Activated CD4-positive, alpha-beta memory T cell treated with anti-CD3 and anti-CD28 coated beads, Interleukin-2, amount 10 ng/mL, durations not matched to agents 7 days and 5 days (primary cell): ENCODE data around the gene MBNL1. TPM values are rescaled to one million over a fixed set of nuclear protein-coding genes. Genes with fewer than 3 reads are reported as not detected.
A peak's percentile ranks its signal among the peaks of the same experiment; 100 is the strongest.

Experiments
- CTCF ChIA-PET: fragments of 350-600 bp; sonication (Branson Sonifier 250); formaldehyde crosslinking; loops from one replicate; lab custom pipeline; 2021; ENCODE audit warnings: antibody characterized with exemption, inconsistent platforms; lab: Charles Lee
- POLR2A ChIA-PET: fragments of 350-600 bp; sonication (Branson Sonifier 250); formaldehyde crosslinking; loops from one replicate; lab custom pipeline; 2021; ENCODE audit warnings: antibody characterized with exemption; lab: Charles Lee
- DNase-seq: peaks from one replicate; pipeline ENCODE4 v3.0.0-alpha.2; 2020
- H3K27ac Mint-ChIP-seq: one replicate; pipeline ENCODE4 v1.8.0; 2021; ENCODE audit warnings: mild to moderate bottlenecking, mixed read lengths
- H3K27me3 Mint-ChIP-seq: one replicate; pipeline ENCODE4 v1.8.0; 2021; ENCODE audit warnings: mixed read lengths
- H3K36me3 Mint-ChIP-seq: one replicate; pipeline ENCODE4 v1.8.0; 2021; ENCODE audit warnings: low read depth, mixed read lengths
- H3K4me1 Mint-ChIP-seq: one replicate; pipeline ENCODE4 v1.8.0; 2021; ENCODE audit warnings: mixed read lengths
- H3K4me3 Mint-ChIP-seq: one replicate; pipeline ENCODE4 v1.8.0; 2021; ENCODE audit warnings: mild to moderate bottlenecking, mixed read lengths
- H3K9me3 Mint-ChIP-seq: one replicate; pipeline ENCODE4 v1.8.0; 2021; ENCODE audit warnings: mixed read lengths
- total RNA-seq, 2 experiments: library from RNA; stranded (reverse); gene quantifications; one replicate each; pipeline ENCODE4 v1.2.3, GENCODE V29; 2021

Gene MBNL1
- total RNA-seq, 2 experiments from 2014 or later, result 289 to 305 TPM

DNA sequence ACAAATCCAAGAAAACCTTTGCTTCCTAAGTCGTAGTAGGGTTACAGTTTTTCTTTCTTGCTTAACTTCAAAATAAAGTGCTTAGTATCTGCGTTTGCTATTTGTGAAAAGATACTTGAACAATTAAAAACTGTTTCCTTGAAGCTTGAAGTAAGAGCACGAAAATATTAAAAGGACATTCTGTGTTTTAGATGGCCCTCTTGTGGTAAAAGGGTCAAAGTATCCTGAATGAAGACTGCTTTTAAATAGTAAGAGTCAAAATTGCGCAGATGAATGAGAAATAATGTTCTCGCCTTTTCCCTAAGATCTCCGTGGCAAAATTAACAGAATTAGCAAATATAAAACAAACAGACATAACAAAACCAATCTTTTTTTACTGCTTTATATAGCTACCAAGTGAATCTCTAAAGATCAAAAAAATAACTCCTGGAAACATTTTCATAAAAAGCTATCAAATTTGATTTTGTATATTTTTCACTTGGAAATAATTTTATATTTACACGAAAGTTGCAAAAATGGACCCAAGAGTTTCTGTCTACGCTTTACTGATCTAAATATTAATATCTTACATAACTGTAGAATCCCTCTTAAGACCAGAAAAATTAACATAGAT, 175.4 kb downstream of the MBNL1 start:
- ChIA-PET CTCF (interaction anchor here (0.6 to 3.8 kb wide), 4 partner anchors 11 to 1978 kb away, joined by 3 to 20 read pairs (median 6); no protein-coding TSS in a partner anchor), POLR2A (interaction anchor here (1.1 to 1.6 kb wide), 4 partner anchors 142 to 260 kb away, joined by 3 to 5 read pairs (median 3); partner anchors contain the start of gene MBNL1)
- Mint-ChIP-seq H3K9me3 (no peaks in the 10 kb centered on the region), H3K4me1 (peaks cover 53% of the 10 kb centered on the region), H3K27me3 (no peaks in the 10 kb centered on the region), H3K36me3 (peaks cover 38% of the 10 kb centered on the region), H3K4me3 (no peak overlapping the region), H3K27ac (no peak overlapping the region)
- no peak for DNase-seq

DNA sequence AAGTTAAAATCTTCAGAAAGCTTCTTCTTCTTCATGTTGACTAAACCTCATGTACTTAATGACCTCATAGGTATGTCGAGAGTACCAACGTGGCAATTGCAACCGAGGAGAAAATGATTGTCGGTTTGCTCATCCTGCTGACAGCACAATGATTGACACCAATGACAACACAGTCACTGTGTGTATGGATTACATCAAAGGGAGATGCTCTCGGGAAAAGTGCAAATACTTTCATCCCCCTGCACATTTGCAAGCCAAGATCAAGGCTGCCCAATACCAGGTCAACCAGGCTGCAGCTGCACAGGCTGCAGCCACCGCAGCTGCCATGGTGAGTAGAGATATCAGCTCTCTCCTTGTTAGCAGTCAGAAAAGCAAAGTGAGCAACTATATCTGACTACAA, 176.5 kb downstream of the MBNL1 start:
- peaks cover 47% of the 10 kb centered on the region for H3K4me1 Mint-ChIP-seq
- H3K9me3 Mint-ChIP-seq, result no peaks in the 10 kb centered on the region
- DNase-seq, result no peak
- H3K4me3 Mint-ChIP-seq, result no peak overlapping the region
- H3K27me3 Mint-ChIP-seq, result no peaks in the 10 kb centered on the region
- peaks cover 30% of the 10 kb centered on the region for H3K36me3 Mint-ChIP-seq
- CTCF ChIA-PET, result interaction anchor here (3.8 kb wide), 1 partner anchor 373 kb away, joined by 20 read pairs; no protein-coding TSS in a partner anchor
- POLR2A ChIA-PET, result interaction anchor here (1.6 kb wide), 1 partner anchor 261 kb away, joined by 5 read pairs; no protein-coding TSS in a partner anchor
- no peak overlapping the region for H3K27ac Mint-ChIP-seq

DNA sequence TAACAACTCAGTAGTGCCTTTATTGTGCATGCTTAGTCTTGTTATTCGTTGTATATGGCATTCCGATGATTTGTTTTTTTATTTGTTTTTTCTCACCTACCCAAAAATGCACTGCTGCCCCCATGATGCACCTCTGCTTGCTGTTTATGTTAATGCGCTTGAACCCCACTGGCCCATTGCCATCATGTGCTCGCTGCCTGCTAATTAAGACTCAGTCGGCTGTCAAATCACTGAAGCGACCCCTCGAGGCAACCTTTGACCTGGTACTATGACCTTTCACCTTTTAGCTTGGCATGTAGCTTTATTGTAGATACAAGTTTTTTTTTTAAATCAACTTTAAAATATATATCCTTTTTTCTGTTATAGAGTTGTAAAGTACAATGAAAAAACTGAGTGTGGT, 177.8 kb downstream of the MBNL1 start:
- no peak overlapping the region for H3K27ac Mint-ChIP-seq

DNA sequence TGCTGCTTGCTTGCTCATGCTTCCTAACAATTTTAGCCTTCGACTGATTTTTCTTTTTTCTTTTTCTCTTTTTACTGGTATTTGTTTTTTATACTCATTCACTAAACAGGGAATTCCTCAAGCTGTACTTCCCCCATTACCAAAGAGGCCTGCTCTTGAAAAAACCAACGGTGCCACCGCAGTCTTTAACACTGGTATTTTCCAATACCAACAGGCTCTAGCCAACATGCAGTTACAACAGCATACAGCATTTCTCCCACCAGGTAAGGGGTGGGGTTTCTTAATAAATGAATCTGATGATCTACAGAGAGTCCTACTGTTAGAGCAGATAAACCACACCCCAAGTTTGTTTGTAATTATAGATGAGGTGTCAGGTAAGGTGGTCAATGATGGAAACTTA, 178.8 kb downstream of the MBNL1 start:
- Mint-ChIP-seq H3K27ac (peak overlapping the region; percentile 23), H3K9me3 (no peaks in the 10 kb centered on the region), H3K4me1 (peaks cover 43% of the 10 kb centered on the region), H3K4me3 (no peak overlapping the region), H3K36me3 (peaks cover 49% of the 10 kb centered on the region), H3K27me3 (no peaks in the 10 kb centered on the region)
- DNase-seq, result no peak
- ChIA-PET POLR2A (interaction anchor here (2.6 kb wide), 1 partner anchor 10 kb away, joined by 9 read pairs; no protein-coding TSS in a partner anchor), CTCF (interaction anchor here (0.6 kb wide), 1 partner anchor 25 kb away, joined by 3 read pairs; no protein-coding TSS in a partner anchor)

More for the DNA sequence above, 177.8 kb downstream of the MBNL1 start:
- POLR2A ChIA-PET, result no interaction called here
- Mint-ChIP-seq H3K4me3 (no peak overlapping the region), H3K36me3 (peaks cover 41% of the 10 kb centered on the region), H3K27me3 (no peaks in the 10 kb centered on the region), H3K4me1 (peaks cover 46% of the 10 kb centered on the region), H3K9me3 (no peaks in the 10 kb centered on the region)
- DNase-seq, result no peak
- CTCF ChIA-PET, result interaction anchor here (3.8 kb wide), 1 partner anchor 375 kb away, joined by 20 read pairs; no protein-coding TSS in a partner anchor

DNA sequence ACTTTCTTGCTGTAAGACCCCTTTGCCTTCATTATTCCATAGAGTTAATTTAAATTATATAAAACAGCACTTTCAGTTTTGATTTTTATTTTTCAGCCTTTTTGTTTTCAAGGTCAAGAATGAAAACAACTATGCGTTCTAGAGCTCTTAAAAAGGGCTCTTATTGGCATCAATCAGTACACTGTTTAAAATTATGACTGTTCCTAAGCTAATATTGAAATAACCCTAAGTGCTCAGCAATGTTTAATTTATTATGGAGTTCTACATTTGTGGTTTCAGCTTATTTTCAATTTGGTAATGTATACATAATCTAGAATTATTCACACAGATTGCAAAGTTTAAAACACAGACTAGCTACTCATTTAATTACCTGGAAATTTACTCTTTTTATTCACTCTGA, 179.4 kb downstream of the MBNL1 start:
- peaks cover 51% of the 10 kb centered on the region for H3K36me3 Mint-ChIP-seq
- no peak overlapping the region for H3K27ac Mint-ChIP-seq
- peaks cover 37% of the 10 kb centered on the region for H3K4me1 Mint-ChIP-seq
- H3K27me3 Mint-ChIP-seq, result no peaks in the 10 kb centered on the region
- no peaks in the 10 kb centered on the region for H3K9me3 Mint-ChIP-seq
- H3K4me3 Mint-ChIP-seq, result no peak overlapping the region
- DNase-seq, result no peak
- ChIA-PET POLR2A (interaction anchor here (2.6 kb wide), 1 partner anchor 10 kb away, joined by 9 read pairs; no protein-coding TSS in a partner anchor), CTCF (no interaction called here)

DNA sequence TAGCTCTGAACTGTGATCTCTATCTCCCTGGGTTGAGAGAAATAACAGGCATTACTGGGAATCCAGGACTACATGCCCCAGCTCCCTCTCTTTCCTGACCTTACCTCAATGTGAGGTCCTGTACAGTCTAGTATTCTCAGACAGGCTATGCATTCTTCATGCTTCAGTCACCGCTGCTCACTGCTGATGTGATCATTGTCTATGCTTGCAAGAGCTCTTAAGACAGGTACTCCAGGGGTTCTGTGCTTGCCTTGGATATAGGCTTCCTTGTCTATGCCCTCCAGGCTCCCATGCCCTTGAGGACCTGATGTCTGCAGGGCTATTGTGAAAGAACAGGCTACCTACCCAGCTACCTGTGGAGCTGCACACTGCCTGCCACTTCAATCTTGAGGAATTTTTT, 183.6 kb downstream of the MBNL1 start:
- POLR2A ChIA-PET, result interaction anchor here (1.1 kb wide), 1 partner anchor 259 kb away, joined by 4 read pairs; no protein-coding TSS in a partner anchor
- H3K27me3 Mint-ChIP-seq, result no peaks in the 10 kb centered on the region
- no peak for DNase-seq
- no peak overlapping the region for H3K27ac Mint-ChIP-seq
- no peaks in the 10 kb centered on the region for H3K9me3 Mint-ChIP-seq
- peaks cover 49% of the 10 kb centered on the region for H3K36me3 Mint-ChIP-seq
- CTCF ChIA-PET, result no interaction called here
- H3K4me3 Mint-ChIP-seq, result no peak overlapping the region
- peaks cover 18% of the 10 kb centered on the region for H3K4me1 Mint-ChIP-seq

DNA sequence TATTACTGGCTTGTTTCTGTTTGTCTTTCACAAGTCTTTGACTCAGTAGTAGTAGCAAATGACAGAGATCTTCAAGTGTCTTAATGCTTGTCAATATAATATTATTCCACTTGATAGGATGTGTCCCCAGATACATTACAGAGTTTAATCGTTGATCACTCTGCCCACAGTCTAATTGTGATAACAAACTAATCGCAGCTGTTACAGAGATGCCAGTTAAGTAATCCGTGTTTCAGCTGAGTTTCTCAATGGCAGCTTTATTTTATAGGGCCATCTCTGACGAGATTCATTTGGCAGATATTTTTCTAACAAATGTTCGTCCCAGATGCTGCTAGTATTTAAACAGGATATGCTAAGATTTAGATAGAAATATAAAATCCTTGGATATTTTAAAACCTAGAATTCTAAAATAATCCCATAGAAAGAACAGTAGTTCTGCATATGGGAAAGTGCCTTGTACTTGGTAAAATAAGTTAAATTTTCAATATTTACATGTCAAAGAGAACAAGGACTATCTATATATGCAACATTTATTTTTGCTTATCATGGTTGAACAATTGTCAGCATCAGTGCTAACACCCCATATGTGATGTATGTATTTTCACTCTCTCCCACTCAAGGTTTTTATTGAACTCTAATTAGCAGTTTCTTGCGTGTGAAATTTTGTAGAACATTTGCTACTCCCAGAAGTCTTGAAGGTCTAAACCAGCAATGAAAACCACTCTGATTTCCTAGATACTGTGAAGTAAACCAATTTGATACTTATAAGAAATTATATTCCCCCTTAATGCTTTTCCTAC, 185.5 kb downstream of the MBNL1 start:
- Mint-ChIP-seq H3K36me3 (peaks cover 59% of the 10 kb centered on the region), H3K4me3 (no peak overlapping the region), H3K4me1 (peaks cover 28% of the 10 kb centered on the region), H3K9me3 (no peaks in the 10 kb centered on the region), H3K27ac (no peak overlapping the region), H3K27me3 (no peaks in the 10 kb centered on the region)
- ChIA-PET POLR2A (no interaction called here), CTCF (no interaction called here)
- no peak for DNase-seq

DNA sequence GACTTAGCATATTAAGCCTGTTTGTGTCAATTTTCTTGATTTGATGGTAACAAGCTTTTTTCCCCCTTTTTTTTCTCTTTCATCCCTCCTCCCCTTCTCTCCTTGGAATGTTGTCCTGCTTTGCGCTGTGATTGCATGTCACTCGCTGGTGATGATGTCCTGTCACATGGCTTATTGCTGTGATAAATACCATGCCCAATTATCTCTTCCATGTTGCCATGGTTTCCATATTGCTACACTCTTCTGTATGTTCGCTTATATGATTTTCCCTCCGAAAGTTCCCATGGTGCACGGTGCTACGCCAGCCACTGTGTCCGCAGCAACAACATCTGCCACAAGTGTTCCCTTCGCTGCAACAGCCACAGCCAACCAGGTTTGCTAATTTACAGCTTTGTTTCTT, 187.3 kb downstream of the MBNL1 start:
- POLR2A ChIA-PET, result no interaction called here
- peaks cover 28% of the 10 kb centered on the region for H3K4me1 Mint-ChIP-seq
- H3K4me3 Mint-ChIP-seq, result no peak overlapping the region
- H3K9me3 Mint-ChIP-seq, result no peaks in the 10 kb centered on the region
- peaks cover 64% of the 10 kb centered on the region for H3K36me3 Mint-ChIP-seq
- CTCF ChIA-PET, result no interaction called here
- no peaks in the 10 kb centered on the region for H3K27me3 Mint-ChIP-seq
- H3K27ac Mint-ChIP-seq, result peak overlapping the region; percentile 51
- DNase-seq, result no peak

DNA sequence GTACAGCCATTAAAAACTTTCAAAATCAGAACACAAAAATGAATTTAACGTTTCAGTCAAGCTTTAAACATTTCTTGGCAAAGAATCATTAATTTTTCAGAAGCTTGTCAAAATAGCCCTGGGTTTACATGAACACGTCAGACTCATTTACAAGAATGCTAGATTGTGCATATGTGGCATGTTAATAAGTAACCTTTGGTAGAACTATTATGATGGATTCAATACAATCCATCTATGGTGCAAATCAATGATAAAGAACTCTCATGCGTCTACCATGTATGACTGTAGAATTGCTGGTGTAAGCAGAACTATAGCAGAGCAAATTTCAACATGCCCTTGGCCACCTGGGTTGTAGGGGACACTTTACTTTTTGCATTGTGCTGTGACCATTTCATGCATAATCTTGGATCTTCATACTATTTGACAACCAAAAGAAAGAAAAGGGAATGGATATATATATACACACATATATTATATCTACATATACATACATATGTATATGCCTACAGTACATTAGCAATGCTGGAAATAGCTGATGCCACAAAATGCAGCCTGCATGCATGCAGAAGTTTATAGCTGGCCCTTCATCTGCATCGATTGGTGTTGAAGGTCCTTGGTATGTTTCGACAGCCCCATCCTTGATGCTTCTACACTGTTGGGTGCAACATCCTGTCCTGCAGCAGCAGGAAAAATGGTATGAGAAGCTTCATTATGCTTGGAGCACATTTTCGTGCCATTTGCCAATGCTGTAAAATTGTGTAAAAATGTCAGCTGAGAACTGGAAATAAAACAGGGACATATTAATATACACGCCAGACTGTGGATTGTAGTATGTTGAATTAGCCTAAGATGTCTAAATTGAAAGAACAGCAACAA, 189.0 kb downstream of the MBNL1 start:
- Mint-ChIP-seq H3K4me1 (peaks cover 26% of the 10 kb centered on the region), H3K4me3 (no peak overlapping the region), H3K9me3 (no peaks in the 10 kb centered on the region), H3K36me3 (peaks cover 55% of the 10 kb centered on the region), H3K27me3 (no peaks in the 10 kb centered on the region), H3K27ac (peak overlapping the region; percentile 56)
- POLR2A ChIA-PET, result interaction anchor here (0.6 to 1.6 kb wide), 3 partner anchors 9 to 54 kb away, joined by 3 to 9 read pairs (median 4); no protein-coding TSS in a partner anchor
- CTCF ChIA-PET, result no interaction called here
- DNase-seq, result no peak

DNA sequence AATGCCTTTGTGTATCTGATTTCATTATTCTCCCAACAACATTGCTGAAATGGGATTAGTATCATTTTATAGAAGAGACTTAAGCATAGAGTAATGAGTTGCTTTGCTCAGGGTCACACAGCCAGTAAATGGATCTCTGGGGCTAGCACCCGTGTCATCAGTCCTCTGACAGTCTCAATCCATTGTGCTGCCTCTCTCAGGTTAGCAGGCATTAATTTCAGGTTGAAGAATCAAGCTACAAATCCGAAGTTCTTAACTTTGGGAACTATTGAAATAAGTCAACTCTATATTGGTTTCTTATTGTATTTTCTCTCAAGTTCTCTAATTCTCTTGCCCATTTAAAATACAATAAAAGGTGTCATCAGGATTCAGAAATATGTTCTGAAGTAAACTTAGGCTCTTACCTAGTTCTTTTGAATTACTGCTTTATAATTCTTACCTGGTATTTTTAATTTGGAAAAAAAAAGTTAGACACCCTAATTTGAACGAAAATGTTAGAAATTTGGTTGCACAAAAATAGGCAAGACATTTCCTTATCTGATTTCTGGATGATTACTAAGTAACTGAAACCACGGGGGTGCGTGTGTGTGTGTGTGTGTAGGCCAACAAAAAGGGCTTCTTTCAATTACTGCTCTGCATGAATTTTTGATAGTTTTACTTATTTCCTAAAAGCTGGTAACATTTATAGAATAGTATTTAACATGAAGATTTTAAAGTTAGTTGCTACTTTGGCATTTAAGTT, 189.8 kb downstream of the MBNL1 start:
- POLR2A ChIA-PET, result interaction anchor here (0.6 to 1.6 kb wide), 4 partner anchors 10 to 265 kb away, joined by 3 to 9 read pairs (median 4); no protein-coding TSS in a partner anchor

DNA sequence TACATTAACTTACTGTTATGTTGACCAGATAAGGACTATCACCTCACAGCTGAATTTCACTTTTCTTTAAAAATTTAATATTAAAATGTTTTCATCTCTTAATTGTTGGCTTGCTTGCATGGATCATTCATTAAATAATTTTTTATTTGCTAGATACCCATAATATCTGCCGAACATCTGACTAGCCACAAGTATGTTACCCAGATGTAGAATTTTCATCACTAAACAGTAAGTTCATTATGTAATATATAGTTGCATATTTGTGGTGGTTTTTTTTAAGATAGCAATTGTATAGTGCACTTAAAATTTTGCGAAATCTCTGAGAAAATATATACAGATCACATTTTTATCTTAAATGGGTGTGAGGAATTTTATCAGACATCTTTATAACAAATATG, 190.4 kb downstream of the MBNL1 start:
- no peak overlapping the region for H3K4me3 Mint-ChIP-seq
- no peak for DNase-seq
- H3K27ac Mint-ChIP-seq, result peak overlapping the region; percentile 52
- peaks cover 61% of the 10 kb centered on the region for H3K36me3 Mint-ChIP-seq
- no peaks in the 10 kb centered on the region for H3K27me3 Mint-ChIP-seq
- H3K4me1 Mint-ChIP-seq, result peaks cover 26% of the 10 kb centered on the region
- H3K9me3 Mint-ChIP-seq, result no peaks in the 10 kb centered on the region
- POLR2A ChIA-PET, result interaction anchor here (0.6 kb wide), 2 partner anchors 164 to 265 kb away, joined by 3 read pairs; no protein-coding TSS in a partner anchor
- CTCF ChIA-PET, result no interaction called here

More for the DNA sequence above, 189.8 kb downstream of the MBNL1 start:
- Mint-ChIP-seq H3K27ac (peak overlapping the region; percentile 56), H3K4me1 (peaks cover 26% of the 10 kb centered on the region), H3K27me3 (no peaks in the 10 kb centered on the region), H3K36me3 (peaks cover 58% of the 10 kb centered on the region), H3K4me3 (no peak overlapping the region), H3K9me3 (no peaks in the 10 kb centered on the region)
- CTCF ChIA-PET, result no interaction called here
- DNase-seq, result peak; percentile 40
